A204.1 (cell line): ENCODE data around the gene PSKH1.
"Not testable (repeated sequence)": the region's sequence is repeated elsewhere in the genome, so short reads cannot be mapped to it uniquely, and the experiment has no call there.

ENCODE experiments used
- FAIRE-seq: peaks from 2 replicates; lab custom pipeline; 2012; peaks lifted over from hg19 to GRCh38; lab: Jason Lieb, UNC

The PSKH1 gene

DNA sequence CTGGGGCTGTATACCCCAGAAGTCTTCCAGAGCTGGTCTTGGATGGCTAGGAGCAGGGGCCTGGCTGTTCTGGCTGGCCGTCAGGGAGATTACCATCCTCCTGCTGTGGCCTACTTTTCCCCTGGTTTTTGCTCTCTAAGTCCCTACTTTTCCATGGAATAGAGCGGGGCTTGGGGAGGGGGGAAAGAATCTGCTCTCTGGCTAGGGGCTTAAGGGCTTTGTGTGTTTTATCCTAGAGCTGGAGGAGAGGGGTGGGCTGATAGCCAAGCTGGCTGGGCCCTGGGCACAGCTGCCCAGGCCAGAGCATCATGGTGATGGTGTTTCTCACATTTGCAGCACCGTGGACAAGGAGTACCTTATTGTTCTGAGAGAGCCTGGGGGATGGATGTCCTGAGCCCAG is 4.7 kb upstream of the PSKH1 start:
- FAIRE-seq, result no peak

DNA sequence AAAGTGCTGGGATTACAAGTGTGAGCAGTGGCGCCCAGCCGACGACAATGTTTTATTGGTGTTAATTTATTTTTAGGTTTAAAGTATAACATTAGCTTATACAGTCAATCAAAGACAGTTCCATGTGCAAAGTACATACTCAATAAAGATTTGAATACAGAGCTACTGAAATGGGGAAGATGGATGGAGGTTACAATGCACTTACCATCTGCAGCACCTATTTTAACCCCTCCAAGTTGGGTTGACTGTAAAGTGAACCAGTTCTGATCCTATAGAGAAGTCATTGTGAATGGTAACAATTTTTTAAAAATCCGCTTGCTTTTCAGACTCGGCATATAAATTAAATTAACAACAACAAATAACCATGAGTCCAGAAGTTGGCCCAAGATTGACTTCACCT is 679 bp upstream of the PSKH1 start:
- FAIRE-seq, result no peak

GRCh38 chr16:67893743-67894399 is 817 bp downstream of the PSKH1 start:
- no peak for FAIRE-seq

DNA sequence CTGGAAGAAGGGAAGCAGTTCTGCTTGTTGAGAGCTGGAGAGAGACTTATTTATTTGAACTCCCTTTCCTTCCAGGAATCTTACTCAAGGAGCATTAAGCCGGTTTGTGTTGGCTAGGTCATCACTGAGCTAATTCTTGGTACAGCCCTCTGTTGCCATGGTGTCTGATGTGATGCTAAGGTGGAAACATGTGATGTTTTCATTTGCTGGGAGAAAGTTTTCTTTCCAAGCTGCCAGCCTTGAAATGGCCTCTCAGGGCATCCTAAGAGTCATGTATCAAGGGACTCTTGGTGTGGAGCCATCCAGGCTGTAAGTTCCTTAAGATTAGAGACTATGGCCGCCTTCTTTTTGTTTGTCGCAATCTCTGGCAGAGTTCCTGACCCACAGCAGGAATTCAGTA is 4.2 kb downstream of the PSKH1 start:
- no peak for FAIRE-seq

- FAIRE-seq, result no peak
Observed at GRCh38 chr16:67901734-67902133, 8.7 kb downstream of the PSKH1 start.

DNA sequence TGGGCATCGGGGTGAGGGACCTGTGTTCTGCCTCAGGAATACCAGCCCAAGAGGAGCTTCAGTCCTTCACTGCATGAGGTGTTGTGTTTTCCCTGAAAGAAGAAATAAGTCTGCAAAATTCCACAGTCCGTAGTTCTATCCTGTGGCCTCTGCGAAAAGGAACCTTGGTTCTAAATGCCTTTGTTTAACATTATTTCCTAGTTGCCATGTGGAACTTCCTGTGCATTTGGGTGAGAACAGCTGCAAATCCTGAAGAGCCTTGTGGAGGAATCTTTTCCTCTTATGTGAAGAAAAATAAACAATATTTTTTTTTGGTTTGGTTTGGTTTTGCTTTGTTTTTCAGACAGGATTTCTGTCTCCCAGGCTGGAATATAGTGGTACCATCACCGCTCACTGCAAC is 9.8 kb downstream of the PSKH1 start:
- FAIRE-seq, result no peak

- no peak for FAIRE-seq
Observed at GRCh38 chr16:67907397-67908180, 14.5 kb downstream of the PSKH1 start.

DNA sequence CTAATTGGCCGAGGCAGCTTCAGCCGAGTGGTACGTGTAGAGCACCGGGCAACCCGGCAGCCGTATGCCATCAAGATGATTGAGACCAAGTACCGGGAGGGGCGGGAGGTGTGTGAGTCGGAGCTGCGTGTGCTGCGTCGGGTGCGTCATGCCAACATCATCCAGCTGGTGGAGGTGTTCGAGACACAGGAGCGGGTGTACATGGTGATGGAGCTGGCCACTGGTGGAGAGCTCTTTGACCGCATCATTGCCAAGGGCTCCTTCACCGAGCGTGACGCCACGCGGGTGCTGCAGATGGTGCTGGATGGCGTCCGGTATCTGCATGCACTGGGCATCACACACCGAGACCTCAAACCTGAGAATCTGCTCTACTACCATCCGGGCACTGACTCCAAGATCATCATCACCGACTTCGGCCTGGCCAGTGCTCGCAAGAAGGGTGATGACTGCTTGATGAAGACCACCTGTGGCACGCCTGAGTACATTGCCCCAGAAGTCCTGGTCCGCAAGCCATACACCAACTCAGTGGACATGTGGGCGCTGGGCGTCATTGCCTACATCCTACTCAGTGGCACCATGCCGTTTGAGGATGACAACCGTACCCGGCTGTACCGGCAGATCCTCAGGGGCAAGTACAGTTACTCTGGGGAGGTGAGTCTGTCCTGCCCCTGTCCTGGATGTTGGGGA is 16.1 kb downstream of the PSKH1 start:
- FAIRE-seq, result no peak

- no peak for FAIRE-seq
Observed at GRCh38 chr16:67910158-67910557, 17.1 kb downstream of the PSKH1 start.

DNA sequence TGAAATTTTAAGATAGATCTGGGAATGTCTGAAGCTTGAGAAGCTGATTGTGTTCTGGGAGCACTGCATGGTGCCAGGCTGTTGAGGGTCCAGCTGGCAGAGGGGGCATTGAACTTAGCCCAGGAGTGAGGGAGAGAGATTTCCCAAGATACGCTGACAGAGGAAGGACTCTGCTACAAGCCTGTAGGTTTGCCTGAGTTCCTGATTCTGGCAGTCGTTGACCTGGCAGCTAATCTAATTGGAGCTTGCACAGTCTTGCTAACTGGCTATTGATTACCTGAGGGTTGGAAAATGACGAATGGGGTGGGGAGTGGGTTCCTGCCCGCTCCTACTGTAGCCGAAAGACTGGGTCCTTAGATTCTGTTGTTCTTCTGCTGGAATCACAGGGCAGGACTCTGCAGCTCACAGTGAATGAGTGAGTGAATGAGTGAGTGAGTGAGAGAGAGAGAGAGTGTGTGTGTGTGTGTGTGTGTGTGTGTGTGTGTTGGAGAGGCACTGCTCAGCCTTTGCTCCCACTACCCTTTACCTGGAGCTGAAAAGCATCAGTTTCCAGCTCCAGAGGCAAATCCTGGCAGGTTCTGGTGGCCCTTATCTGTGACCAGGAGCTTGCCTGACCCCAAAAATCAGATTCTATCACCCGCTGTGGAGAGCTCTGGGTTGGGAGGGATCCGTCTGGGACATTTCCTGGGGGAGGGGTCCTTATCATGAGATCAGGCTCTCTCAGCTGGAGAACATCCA is 21.9 kb downstream of the PSKH1 start:
- FAIRE-seq, result no peak

DNA sequence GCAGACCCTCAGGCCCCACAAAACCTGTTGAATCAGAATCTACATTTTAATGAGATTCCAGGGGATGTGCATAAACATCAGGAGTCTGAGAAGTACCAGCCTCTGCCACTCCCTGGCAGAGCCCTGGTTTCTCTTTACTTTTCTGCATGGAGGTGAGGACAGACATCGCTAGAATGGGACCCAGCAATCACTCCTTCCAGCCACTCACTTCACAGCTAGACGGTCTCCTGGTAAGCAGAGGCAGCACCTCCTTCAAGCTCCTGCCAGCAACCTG is 22.4 kb downstream of the PSKH1 start:
- FAIRE-seq, result not testable (repeated sequence)

DNA sequence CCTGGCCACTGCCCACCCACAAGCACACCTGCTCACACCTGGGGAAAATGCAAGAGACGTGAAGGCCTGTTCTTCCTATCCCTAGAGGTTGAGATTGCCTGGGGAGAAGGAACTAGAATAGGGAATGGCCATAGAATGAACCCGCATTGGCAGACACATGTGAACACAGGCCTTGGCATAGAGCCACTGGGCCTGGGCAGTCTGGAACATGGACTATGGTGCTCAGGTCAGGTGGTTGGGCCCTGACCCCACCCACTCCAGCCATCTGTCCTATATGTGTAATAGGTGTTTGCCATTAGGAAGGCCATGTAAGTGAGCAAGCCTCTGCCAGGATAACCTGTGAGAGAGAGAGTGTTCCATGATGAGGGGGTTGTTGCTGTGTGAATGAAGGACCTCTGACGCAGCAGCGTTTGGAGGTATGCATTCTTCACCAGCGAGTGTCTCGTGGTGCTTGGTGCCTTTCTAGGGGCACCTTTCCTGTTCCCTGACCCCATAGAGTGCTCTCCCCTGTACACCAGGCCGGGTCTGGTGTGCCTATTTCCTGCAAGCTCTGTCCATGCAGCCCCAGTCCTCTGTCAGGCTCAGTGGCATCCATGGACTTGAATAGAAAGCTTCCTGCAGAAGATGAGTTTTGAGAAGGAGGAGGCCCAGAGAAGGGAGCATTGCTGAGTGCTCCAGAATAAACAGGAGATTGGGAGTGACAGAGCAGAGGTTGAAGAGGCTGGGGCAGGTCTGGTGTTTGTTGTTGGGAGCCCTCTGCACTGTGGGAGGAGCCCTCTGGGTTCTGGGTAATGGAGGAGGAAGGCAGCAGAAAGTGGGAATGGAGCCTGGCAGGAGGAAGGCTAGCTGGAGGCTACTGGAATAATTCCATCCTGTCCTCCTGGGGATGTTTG is 23.0 kb downstream of the PSKH1 start:
- no peak for FAIRE-seq

DNA sequence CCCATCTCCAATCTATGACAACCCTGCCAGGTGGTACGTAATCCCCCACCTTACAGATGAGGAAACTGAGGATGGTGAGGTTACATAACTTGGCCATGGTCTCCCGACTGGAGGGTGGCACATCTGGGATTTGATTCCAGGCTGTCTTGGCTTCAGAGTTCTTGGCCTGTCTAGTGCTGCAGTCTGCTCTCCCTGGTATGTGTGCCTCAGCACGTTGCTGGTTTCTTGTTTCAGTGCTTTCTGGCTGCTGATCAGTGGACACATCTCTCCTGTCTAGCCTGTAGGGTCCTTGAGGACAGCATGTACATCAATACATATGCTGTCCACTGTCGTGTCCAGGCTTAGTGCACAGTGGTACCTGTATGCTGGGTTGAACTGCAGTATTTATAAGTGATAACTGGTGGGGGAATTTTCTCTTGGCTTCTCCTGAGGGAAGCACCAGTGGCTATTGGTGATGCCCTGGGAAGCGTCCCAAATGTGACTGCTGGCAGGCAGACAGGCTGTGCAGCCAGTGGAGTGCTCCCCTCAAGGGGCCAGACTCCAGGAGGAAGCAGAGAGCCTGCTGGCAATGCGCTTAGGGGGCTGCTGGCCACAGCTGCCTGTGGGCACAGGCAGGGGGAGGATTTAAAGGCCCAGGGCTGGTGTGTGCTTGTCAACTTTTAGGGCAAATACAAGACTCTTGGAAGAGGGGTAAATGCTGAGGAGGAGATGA is 24.2 kb downstream of the PSKH1 start:
- FAIRE-seq, result no peak

DNA sequence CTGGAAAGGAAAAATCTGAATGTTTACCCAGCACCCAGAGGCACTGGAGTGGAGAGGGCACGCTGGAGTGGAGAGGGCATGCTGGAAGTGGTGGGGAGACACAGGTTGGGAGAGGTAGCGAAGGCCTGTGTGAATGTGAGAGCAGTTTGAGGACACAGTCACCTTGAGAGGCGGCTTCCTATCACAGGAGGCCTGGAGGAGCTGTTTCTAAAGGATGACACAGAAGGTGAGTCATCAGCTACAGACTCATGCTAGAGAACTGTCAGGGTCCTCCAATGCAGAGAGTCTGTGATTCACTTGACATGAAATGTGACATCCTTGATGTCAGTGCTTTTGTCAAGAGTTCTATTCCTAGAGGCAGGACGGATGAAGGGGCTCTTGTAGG is 24.8 kb downstream of the PSKH1 start:
- no peak for FAIRE-seq

GRCh38 chr16:67919622-67920221 is 26.7 kb downstream of the PSKH1 start:
- no peak for FAIRE-seq

DNA sequence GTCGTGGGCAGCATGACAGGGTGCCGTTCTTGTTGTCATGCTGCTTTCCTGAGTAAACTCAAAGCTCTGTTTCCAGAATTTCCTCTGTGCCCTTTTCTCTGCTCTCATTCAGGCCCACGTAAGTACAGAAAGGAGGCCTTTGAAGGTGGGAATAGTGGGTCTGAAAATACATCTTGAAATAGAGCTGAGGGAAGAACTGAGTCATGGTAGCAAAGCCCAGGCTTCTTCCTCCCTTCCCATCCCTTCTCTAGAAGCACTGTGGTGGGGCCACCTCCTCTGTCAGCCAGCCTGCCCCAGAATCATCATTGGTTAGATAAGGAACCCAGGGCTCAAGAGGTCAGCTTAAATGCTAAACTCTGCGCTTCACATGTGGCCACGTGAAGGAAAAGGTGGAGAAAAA is 29.2 kb downstream of the PSKH1 start:
- no peak for FAIRE-seq

DNA sequence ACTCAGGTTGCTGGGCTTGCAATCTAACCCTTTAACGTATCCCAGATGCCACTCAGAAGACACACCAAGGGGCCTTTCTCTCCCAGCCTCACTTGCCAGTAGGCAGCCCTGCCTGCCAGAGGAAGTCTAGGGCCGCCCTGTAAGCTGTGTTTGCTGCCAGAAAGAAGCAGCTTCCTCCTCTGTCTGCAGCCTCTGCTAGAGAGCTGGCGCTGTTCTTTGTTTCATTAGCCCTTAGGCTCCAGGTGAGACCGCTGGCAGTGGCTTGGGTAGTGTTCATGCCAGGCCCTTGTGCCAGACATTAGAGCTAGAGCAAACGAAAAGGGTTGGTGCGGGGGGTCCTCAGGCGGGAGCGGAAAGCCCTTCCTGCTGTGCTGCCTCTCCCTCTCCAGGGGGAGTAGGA is 29.7 kb downstream of the PSKH1 start:
- no peak for FAIRE-seq

DNA sequence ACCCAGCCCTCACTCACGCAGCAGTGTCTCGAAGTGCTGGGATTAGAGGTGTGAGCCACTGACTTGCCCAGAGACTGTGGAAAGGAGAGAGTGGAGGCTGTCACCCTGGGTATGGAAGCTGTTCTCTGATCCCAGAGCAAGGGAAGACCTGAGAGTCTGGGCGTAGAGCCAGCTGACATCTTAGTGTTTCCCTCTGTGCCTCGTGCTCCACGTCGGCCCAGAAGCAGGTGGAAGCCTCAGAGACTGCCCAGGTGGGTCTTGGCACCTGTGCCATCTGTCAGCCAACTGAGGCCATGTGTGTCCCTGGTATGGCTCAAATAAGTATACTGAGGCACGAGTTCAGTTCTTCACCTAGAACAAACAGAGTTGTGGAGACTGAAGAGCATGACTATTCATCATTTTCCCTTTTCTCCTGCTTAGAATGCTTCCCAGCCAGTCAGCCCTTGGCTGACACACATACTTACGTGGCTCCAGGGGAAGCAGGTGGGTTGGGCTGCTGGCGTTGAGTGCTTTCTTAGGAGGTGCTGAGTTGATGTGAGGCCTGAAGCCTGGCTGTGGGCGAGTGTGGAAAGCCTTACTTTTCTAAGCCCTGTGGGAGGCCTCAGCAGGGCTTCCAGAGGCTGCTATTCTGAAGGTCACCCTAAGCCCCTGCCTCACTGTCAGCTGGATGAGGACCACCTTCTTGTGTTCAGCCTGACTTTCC is 30.5 kb downstream of the PSKH1 start:
- no peak for FAIRE-seq

DNA sequence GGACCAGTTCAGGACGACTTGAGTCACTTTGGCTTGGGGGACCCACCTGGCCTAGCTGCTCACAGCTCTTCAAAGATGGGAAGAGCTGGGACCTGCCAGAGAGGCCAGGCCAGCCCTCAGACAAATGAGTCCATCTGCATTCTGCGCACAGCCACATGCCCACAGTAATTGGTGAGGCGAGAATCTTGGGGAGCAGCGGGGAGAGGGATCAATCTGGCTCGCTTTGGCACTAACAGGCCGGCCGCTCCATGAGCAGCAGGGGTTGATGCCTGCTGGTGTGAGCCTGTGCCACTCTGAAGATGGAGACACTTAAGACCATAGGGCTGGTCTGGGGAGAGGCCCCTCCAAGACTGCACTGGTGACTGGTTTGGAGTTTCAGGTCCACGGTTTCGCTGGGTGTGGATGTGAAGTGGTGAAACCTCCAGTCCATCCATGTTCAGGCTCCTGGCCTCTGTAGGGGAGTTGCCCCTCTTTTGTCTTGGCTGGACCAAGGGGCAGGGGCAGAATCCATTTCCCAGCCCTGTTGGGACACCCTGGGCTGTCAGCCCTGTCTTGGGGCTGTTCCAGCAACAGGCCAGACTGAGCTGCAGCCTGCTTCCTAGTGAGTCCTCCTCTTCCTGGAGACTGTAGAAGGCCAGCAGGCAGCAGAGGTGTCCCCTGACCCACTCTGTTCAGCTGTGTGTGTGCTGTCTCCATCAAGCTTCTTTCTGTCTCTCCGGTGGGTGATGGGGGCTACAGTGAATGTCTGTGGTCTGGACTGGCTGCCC is 31.3 kb downstream of the PSKH1 start:
- FAIRE-seq, result no peak
